Fibroblast of lung (primary cell): Measurements from ENCODE around the gene KCNQ4. TPM values are rescaled to one million over a fixed set of nuclear protein-coding genes. Genes with fewer than 3 reads are reported as not detected.

Experiments
- DNase-seq, 2 donors: peaks; one replicate each; pipeline versions ENCODE4 v3.0.0 to v3.0.0-alpha.2; 2010; ENCODE audit warnings: low read depth in 2 of 2
- H2AFZ ChIP-seq: 2 replicates; pipeline ENCODE4 v1.5.1; 2012; ENCODE audit warnings: low read length, control low read depth, inconsistent platforms
- H3K27ac ChIP-seq: 2 replicates; pipeline ENCODE4 v1.5.1; 2011; ENCODE audit warnings: low read length, control low read depth; ENCODE audit not compliant: insufficient read depth
- H3K27me3 ChIP-seq: 2 replicates; pipeline ENCODE4 v1.5.1; 2011; ENCODE audit warnings: mild to moderate bottlenecking, low read length; ENCODE audit not compliant: control insufficient read depth, insufficient read depth
- H3K36me3 ChIP-seq: 2 replicates; pipeline ENCODE4 v1.5.1; 2011; ENCODE audit warnings: low read length; ENCODE audit not compliant: control insufficient read depth, insufficient read depth
- H3K4me1 ChIP-seq: 2 replicates; pipeline ENCODE4 v1.5.1; 2011; ENCODE audit warnings: low read length; ENCODE audit not compliant: control insufficient read depth, insufficient read depth; ENCODE audit errors: extremely low read depth
- H3K4me2 ChIP-seq: 2 replicates; pipeline ENCODE4 v1.5.1; 2011; ENCODE audit warnings: low read length, control low read depth; ENCODE audit not compliant: insufficient read depth; ENCODE audit errors: extremely low read depth
- H3K4me3 ChIP-seq, 4 experiments: fragments of 200-600 bp in 1 of 4; sonication (generic) in 1 of 4; replicated peaks in 1 of 4; 2 replicates each; pipeline ENCODE4 v1.5.1; 2011 to 2016; ENCODE audit warnings: low read length in 4 of 4, low read depth in 3 of 4, mild to moderate bottlenecking in 3 of 4, control low read depth in 2 of 4, inconsistent platforms in 1 of 4, mixed read lengths in 1 of 4; ENCODE audit not compliant: insufficient read depth in 1 of 4; ENCODE audit errors: control extremely low read depth in 1 of 4
- H3K79me2 ChIP-seq: 2 replicates; pipeline ENCODE4 v1.5.1; 2012; ENCODE audit warnings: mild to moderate bottlenecking, low read length, inconsistent platforms; ENCODE audit not compliant: control insufficient read depth, insufficient read depth
- H3K9ac ChIP-seq: 2 replicates; pipeline ENCODE4 v1.5.1; 2011; ENCODE audit warnings: mild to moderate bottlenecking, low read length, control low read depth; ENCODE audit not compliant: insufficient read depth
- H3K9me3 ChIP-seq: 2 replicates; pipeline ENCODE4 v1.5.1; 2012; ENCODE audit warnings: low read depth, low read length; ENCODE audit not compliant: control insufficient read depth, insufficient read depth
- H4K20me1 ChIP-seq: 2 replicates; pipeline ENCODE4 v1.5.1; 2011; ENCODE audit warnings: low read length; ENCODE audit not compliant: control insufficient read depth, insufficient read depth; ENCODE audit errors: extremely low read depth
- CTCF ChIP-seq, 2 donors: IDR thresholded peaks in 1 of 2; conservative IDR thresholded peaks in 1 of 2; 1 replicate in 1 of 2; 2 replicates in 1 of 2; pipeline ENCODE4 v1.5.1; 2011 to 2012; ENCODE audit warnings: low read length in 2 of 2, control low read depth in 1 of 2, inconsistent platforms in 1 of 2, low read depth in 1 of 2, mild to moderate bottlenecking in 1 of 2
- EZH2 ChIP-seq: IDR thresholded peaks from 2 replicates; pipeline ENCODE4 v1.5.1; 2012; ENCODE audit warnings: low read length, control low read depth, mild to moderate bottlenecking; ENCODE audit errors: missing control alignments
- polyA plus RNA-seq, 2 donors: library from polyadenylated mRNA; depleted of rRNA in 1 of 2; stranded (reverse) in 1 of 2; unstranded in 1 of 2; fragments of >200 nt; gene quantifications; 2 replicates each; pipeline ENCODE4 v1.2.1, GENCODE V29; 2011 to 2012; ENCODE audit warnings: missing spikeins in 1 of 2
- total RNA-seq: library from RNA; depleted of rRNA; stranded (reverse); fragments of >200 nt; gene quantifications from 2 replicates; pipeline ENCODE4 v1.2.1, GENCODE V29; 2014

Gene KCNQ4
- total and polyA plus RNA-seq, 2 donors (not counting 1 experiment from before 2014, with no cell fraction given), result under 0.01 to 0.03 TPM

- Histone ChIP-seq H3K4me2 (no peak overlapping the region), H4K20me1 (no peaks in the 10 kb centered on the region), H3K79me2 (no peaks in the 10 kb centered on the region), H3K9ac (no peak overlapping the region), H3K27ac (no peak overlapping the region), H3K4me3 (no peak overlapping the region), H2AFZ (no peak overlapping the region), H3K4me1 (peaks cover 6% of the 10 kb centered on the region), H3K36me3 (peaks cover 2% of the 10 kb centered on the region), H3K27me3 (no peaks in the 10 kb centered on the region), H3K9me3 (no peaks in the 10 kb centered on the region)
- TF ChIP-seq CTCF (conservative IDR thresholded peaks at IDR 0.05 in 1 of 2, IDR thresholded peaks at IDR 0.05 in 1 of 2; ENCODE audit: low read depth in 1 of 2, low read length in 2 of 2), result no peak
- TF ChIP-seq EZH2, result no peak
- no peak for DNase-seq
Observed at GRCh38 chr1:40738831-40739230, 44.8 kb upstream of the KCNQ4 start.

- no peak for TF ChIP-seq EZH2
- H3K36me3 ChIP-seq, result peaks cover 2% of the 10 kb centered on the region
- H4K20me1 ChIP-seq, result no peaks in the 10 kb centered on the region
- peak overlapping the region; percentile 22 for H3K27ac ChIP-seq
- no peak for DNase-seq
- no peak overlapping the region for H3K9ac ChIP-seq
- no peak overlapping the region for H3K4me2 ChIP-seq
- peaks cover 6% of the 10 kb centered on the region for H3K4me1 ChIP-seq
- H3K4me3 ChIP-seq, result no peak overlapping the region
- no peaks in the 10 kb centered on the region for H3K9me3 ChIP-seq
- no peaks in the 10 kb centered on the region for H3K27me3 ChIP-seq
- H2AFZ ChIP-seq, result no peak overlapping the region
- H3K79me2 ChIP-seq, result no peaks in the 10 kb centered on the region
Observed at GRCh38 chr1:40739455-40740008, 44.1 kb upstream of the KCNQ4 start.

GRCh38 chr1:40740039-40740996 lies 43.3 kb upstream of the KCNQ4 start:
- no peaks in the 10 kb centered on the region for H3K27me3 ChIP-seq
- H3K4me3 ChIP-seq, result no peak overlapping the region
- H2AFZ ChIP-seq, result no peak overlapping the region
- H3K4me2 ChIP-seq, result no peak overlapping the region
- H3K27ac ChIP-seq, result peak overlapping the region; percentile 22
- H3K9ac ChIP-seq, result no peak overlapping the region
- no peak for TF ChIP-seq EZH2
- no peak for TF ChIP-seq CTCF (conservative IDR thresholded peaks at IDR 0.05 in 1 of 2, IDR thresholded peaks at IDR 0.05 in 1 of 2; ENCODE audit: low read depth in 1 of 2, low read length in 2 of 2)
- H3K79me2 ChIP-seq, result no peaks in the 10 kb centered on the region
- peaks cover 2% of the 10 kb centered on the region for H3K36me3 ChIP-seq
- no peaks in the 10 kb centered on the region for H4K20me1 ChIP-seq
- peak in 1 of 2 donors; percentile 52 for DNase-seq
- peaks cover 6% of the 10 kb centered on the region for H3K4me1 ChIP-seq
- H3K9me3 ChIP-seq, result no peaks in the 10 kb centered on the region
